Loucy (cell line): ENCODE results near the gene RCL1.

Experiments used
- H2AFZ ChIP-seq: fragments of 200-600 bp; sonication (generic); 2 replicates; pipeline ENCODE4 v1.6.0; 2016; ENCODE audit warnings: antibody characterized with exemption, mild to moderate bottlenecking, low read length, moderate library complexity
- H3F3A ChIP-seq: fragments of 200-600 bp; 2 replicates; pipeline ENCODE4 v1.6.0; 2016; ENCODE audit warnings: antibody characterized with exemption, low read depth, mild to moderate bottlenecking
- H3K27me3 ChIP-seq: fragments of 200-600 bp; sonication (generic); 2 replicates; pipeline ENCODE4 v1.6.1; 2014; ENCODE audit warnings: low read length, mild to moderate bottlenecking; ENCODE audit not compliant: insufficient read depth, poor library complexity, severe bottlenecking
- H3K36me3 ChIP-seq: fragments of 200-600 bp; sonication (generic); 2 replicates; pipeline ENCODE4 v1.6.1; 2016; ENCODE audit warnings: low read length; ENCODE audit not compliant: insufficient read depth
- H3K4me1 ChIP-seq: fragments of 200-600 bp; sonication (generic); 2 replicates; pipeline ENCODE4 v1.5.1; 2014; ENCODE audit warnings: low read length, mild to moderate bottlenecking; ENCODE audit not compliant: insufficient read depth, poor library complexity, severe bottlenecking
- H3K4me2 ChIP-seq: fragments of 200-600 bp; sonication (generic); 2 replicates; pipeline ENCODE4 v1.6.0; 2014; ENCODE audit warnings: antibody characterized with exemption, low read length, low read depth, mild to moderate bottlenecking; ENCODE audit not compliant: poor library complexity, severe bottlenecking
- H3K4me3 ChIP-seq: fragments of 200-600 bp; sonication (generic); 2 replicates; pipeline ENCODE4 v1.5.1; 2014; ENCODE audit warnings: low read length, mild to moderate bottlenecking, mixed read lengths; ENCODE audit not compliant: poor library complexity, severe bottlenecking
- H3K79me2 ChIP-seq: fragments of 200-600 bp; sonication (generic); 2 replicates; pipeline ENCODE4 v1.6.1; 2014; ENCODE audit warnings: low read length; ENCODE audit not compliant: insufficient read depth
- H3K9ac ChIP-seq: fragments of 200-600 bp; sonication (generic); 2 replicates; pipeline ENCODE4 v1.6.0; 2014; ENCODE audit warnings: mild to moderate bottlenecking, low read depth, low read length, moderate library complexity; ENCODE audit not compliant: poor library complexity, severe bottlenecking
- H3K9me2 ChIP-seq: fragments of 200-600 bp; sonication (generic); replicated peaks from 2 replicates; pipeline ENCODE4 v1.6.1; 2016; ENCODE audit warnings: low read depth, low read length, mixed read lengths
- H3K9me3 ChIP-seq: fragments of 200-600 bp; sonication (generic); 2 replicates; pipeline ENCODE4 v1.6.1; 2014; ENCODE audit warnings: mild to moderate bottlenecking, antibody characterized with exemption, low read length, low read depth; ENCODE audit not compliant: insufficient read depth
- H4K20me1 ChIP-seq: fragments of 200-600 bp; sonication (generic); 2 replicates; pipeline ENCODE4 v1.6.0; 2014; ENCODE audit warnings: antibody characterized with exemption, low read length, mild to moderate bottlenecking; ENCODE audit not compliant: insufficient read depth, poor library complexity, severe bottlenecking
- EZH2phosphoT487 ChIP-seq: fragments of 200-600 bp; IDR thresholded peaks from 2 replicates; pipeline ENCODE4 v1.6.1; 2018; ENCODE audit warnings: antibody characterized with exemption, mild to moderate bottlenecking, moderate library complexity, borderline replicate concordance
- TF ChIP-seq, protein P1 (sequence below): fragments of 200-600 bp; sonication (generic); conservative IDR thresholded peaks from 2 replicates; pipeline ENCODE4 v1.5.1; 2014; ENCODE audit warnings: mild to moderate bottlenecking, antibody characterized with exemption, low read length

Gene RCL1

DNA sequence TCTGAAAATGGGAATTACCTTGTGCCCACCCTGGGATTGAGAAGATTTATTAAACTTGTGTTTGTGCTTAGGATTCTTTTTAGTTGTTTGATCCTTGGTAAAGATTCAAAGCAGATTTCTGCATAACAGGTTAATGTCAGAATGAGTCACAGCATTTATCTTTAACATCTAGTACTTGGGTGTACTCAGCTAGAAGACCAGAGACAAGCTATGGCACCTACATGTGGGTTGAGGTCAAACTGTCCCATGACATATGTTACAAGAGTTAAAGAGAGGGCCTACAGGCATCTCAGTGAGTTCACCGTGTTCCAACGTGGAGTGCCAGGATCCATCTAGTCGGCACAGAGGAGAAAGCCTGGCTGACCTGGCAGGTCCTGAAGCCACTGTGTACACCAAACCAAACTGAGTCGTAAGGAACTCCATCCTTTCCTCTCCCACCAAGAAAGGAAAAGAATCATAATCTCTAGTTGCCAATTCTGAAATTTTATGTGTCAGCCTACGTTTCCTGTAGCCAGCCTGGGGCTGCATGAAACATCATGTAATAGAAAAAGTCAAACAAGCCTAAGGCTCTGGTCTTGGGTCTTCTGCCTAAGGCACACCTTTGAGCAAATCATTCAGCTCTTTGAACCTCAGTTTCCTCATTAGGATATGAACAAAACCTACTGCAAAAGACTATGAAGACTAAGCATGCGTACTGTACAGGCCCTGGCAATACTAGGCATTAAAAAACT, 73.7 kb downstream of the RCL1 start:
- no peaks in the 10 kb centered on the region for H3K9me3 ChIP-seq
- H3K4me3 ChIP-seq, result peak overlapping the region; percentile 8
- no peak overlapping the region for H3K9ac ChIP-seq
- H3K27me3 ChIP-seq, result no peaks in the 10 kb centered on the region
- H3K36me3 ChIP-seq, result peaks cover 1% of the 10 kb centered on the region; the same call in 1 of the 2 replicates
- no peaks in the 10 kb centered on the region for H3K79me2 ChIP-seq
- no peak overlapping the region for H2AFZ ChIP-seq
- H3K4me2 ChIP-seq, result peak overlapping the region; percentile 42
- no peaks in the 10 kb centered on the region for H4K20me1 ChIP-seq
- no peaks in the 10 kb centered on the region for H3F3A ChIP-seq
- peaks cover 44% of the 10 kb centered on the region for H3K4me1 ChIP-seq
- H3K9me2 ChIP-seq, result no peaks in the 10 kb centered on the region
- TF ChIP-seq EZH2phosphoT487, result no peak
- TF ChIP-seq, protein P1, sequence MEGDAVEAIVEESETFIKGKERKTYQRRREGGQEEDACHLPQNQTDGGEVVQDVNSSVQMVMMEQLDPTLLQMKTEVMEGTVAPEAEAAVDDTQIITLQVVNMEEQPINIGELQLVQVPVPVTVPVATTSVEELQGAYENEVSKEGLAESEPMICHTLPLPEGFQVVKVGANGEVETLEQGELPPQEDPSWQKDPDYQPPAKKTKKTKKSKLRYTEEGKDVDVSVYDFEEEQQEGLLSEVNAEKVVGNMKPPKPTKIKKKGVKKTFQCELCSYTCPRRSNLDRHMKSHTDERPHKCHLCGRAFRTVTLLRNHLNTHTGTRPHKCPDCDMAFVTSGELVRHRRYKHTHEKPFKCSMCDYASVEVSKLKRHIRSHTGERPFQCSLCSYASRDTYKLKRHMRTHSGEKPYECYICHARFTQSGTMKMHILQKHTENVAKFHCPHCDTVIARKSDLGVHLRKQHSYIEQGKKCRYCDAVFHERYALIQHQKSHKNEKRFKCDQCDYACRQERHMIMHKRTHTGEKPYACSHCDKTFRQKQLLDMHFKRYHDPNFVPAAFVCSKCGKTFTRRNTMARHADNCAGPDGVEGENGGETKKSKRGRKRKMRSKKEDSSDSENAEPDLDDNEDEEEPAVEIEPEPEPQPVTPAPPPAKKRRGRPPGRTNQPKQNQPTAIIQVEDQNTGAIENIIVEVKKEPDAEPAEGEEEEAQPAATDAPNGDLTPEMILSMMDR, result no peak

DNA sequence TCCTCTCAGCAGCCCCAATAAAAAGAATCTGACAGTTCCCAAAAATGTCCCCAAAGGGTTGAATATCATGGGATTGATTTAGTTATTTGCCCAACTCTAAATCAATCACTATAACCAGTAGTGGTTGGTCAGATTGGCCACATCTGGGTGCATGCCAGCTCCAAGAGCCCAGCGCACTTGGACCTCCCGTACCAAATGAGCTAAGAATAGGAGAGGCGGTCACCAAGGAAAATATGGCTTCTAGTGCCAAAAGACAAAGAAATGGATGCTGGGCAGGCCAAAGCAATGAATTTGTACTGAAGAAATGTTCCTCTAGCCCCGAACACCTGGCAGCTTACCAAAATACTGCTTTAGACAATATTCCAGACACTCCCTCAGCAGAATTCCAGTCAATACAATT, 80.3 kb downstream of the RCL1 start:
- Histone ChIP-seq H3K9ac (no peak overlapping the region), H4K20me1 (no peaks in the 10 kb centered on the region), H2AFZ (no peak overlapping the region)

DNA sequence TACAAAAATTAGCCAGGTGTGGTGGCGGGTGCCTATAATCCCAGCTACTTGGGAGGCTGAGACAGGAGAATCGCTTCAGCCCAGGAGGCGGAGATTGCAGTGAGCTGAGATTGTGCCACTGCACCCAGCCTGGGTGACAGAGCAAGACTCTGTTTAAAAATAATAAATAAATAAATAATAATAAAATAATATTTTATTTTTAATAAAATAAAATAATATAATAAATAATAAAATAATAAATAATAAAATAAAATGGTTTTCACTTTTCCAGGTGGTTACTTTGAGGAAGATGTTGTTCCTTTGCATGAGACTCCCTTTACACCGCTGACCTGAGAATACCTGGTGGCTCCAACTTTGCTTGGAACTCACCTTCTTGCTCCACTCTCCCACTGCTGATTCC, 82.8 kb downstream of the RCL1 start:
- Histone ChIP-seq H3K27me3 (no peaks in the 10 kb centered on the region), H3K4me3 (no peak overlapping the region), H3K9ac (no peak overlapping the region), H3K9me2 (no peaks in the 10 kb centered on the region), H3K9me3 (no peaks in the 10 kb centered on the region), H3K79me2 (no peaks in the 10 kb centered on the region), H4K20me1 (no peaks in the 10 kb centered on the region), H3F3A (no peaks in the 10 kb centered on the region), H3K36me3 (no peaks in the 10 kb centered on the region), H2AFZ (no peak overlapping the region), H3K4me2 (no peak overlapping the region), H3K4me1 (no peaks in the 10 kb centered on the region)
- TF ChIP-seq EZH2phosphoT487, result no peak
- TF ChIP-seq, protein P1, result no peak

More for the DNA sequence above, 80.3 kb downstream of the RCL1 start:
- no peak overlapping the region for H3K4me3 ChIP-seq
- no peaks in the 10 kb centered on the region for H3K36me3 ChIP-seq
- TF ChIP-seq, protein P1, result no peak
- no peak for TF ChIP-seq EZH2phosphoT487
- H3F3A ChIP-seq, result no peaks in the 10 kb centered on the region
- H3K27me3 ChIP-seq, result no peaks in the 10 kb centered on the region
- H3K9me2 ChIP-seq, result no peaks in the 10 kb centered on the region
- H3K9me3 ChIP-seq, result no peaks in the 10 kb centered on the region
- H3K4me2 ChIP-seq, result no peak overlapping the region
- H3K79me2 ChIP-seq, result no peaks in the 10 kb centered on the region
- H3K4me1 ChIP-seq, result no peaks in the 10 kb centered on the region
